PC-9 (cell line): ENCODE measurements around the gene ABCA7.

Source experiments
- EZH2 ChIP-seq: fragments of 200-600 bp; sonication (generic); IDR thresholded peaks from 2 replicates; pipeline ENCODE4 v1.8.0; 2017; ENCODE audit warnings: antibody characterized with exemption, low read depth
- TF ChIP-seq, protein P1 (sequence below): fragments of 200-600 bp; sonication (generic); conservative IDR thresholded peaks from 2 replicates; pipeline ENCODE4 v1.6.1; 2017; ENCODE audit warnings: mixed run types, antibody characterized with exemption, mild to moderate bottlenecking, moderate library complexity

- TF ChIP-seq, protein P1, sequence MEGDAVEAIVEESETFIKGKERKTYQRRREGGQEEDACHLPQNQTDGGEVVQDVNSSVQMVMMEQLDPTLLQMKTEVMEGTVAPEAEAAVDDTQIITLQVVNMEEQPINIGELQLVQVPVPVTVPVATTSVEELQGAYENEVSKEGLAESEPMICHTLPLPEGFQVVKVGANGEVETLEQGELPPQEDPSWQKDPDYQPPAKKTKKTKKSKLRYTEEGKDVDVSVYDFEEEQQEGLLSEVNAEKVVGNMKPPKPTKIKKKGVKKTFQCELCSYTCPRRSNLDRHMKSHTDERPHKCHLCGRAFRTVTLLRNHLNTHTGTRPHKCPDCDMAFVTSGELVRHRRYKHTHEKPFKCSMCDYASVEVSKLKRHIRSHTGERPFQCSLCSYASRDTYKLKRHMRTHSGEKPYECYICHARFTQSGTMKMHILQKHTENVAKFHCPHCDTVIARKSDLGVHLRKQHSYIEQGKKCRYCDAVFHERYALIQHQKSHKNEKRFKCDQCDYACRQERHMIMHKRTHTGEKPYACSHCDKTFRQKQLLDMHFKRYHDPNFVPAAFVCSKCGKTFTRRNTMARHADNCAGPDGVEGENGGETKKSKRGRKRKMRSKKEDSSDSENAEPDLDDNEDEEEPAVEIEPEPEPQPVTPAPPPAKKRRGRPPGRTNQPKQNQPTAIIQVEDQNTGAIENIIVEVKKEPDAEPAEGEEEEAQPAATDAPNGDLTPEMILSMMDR, result no peak
- TF ChIP-seq EZH2, result no peak
Measured at GRCh38 chr19:1094655-1094977, 54.7 kb downstream of the ABCA7 start.
